C4-2B (cell line): Measurements from ENCODE around the gene GALNT9.

Experiments
- CTCF ChIP-seq: fragments of 450-650 bp; conservative IDR thresholded peaks from 2 replicates; pipeline ENCODE4 v1.5.1; 2017; ENCODE audit warnings: mild to moderate bottlenecking
- ZFX ChIP-seq: fragments of 450-650 bp; IDR thresholded peaks from 2 replicates; pipeline ENCODE4 v1.6.1; 2017

- TF ChIP-seq CTCF (no peak), ZFX (no peak)
Observed at GRCh38 chr12:132208153-132208823, 121.1 kb downstream of the GALNT9 start.
